B cell (primary cell): ENCODE measurements around the gene ATP6V0E2. TPM values are rescaled to one million over a fixed set of nuclear protein-coding genes. Genes with fewer than 3 reads are reported as not detected.

Experiments
- ATAC-seq: fragments of 200-7000 bp; cut with Tn5 transposase; one replicate; pipeline ENCODE4 v1.10.0; 2021; ENCODE audit warnings: low read depth, mild to moderate bottlenecking, moderate number of reproducible peaks, moderate library complexity
- CTCF ChIA-PET: fragments of 350-600 bp; sonication (Branson Sonifier 250); formaldehyde crosslinking; loops from one replicate; lab custom pipeline; 2021; ENCODE audit warnings: antibody characterized with exemption, inconsistent platforms; lab: Charles Lee
- POLR2A ChIA-PET: fragments of 350-600 bp; sonication (Branson Sonifier 250); formaldehyde crosslinking; loops from one replicate; lab custom pipeline; 2021; ENCODE audit warnings: antibody characterized with exemption; lab: Charles Lee
- DNase-seq: peaks from one replicate; pipeline ENCODE4 v3.0.0; 2013
- H2AFZ ChIP-seq: 2 replicates; pipeline ENCODE4 v1.6.1; 2012; ENCODE audit warnings: mild to moderate bottlenecking, low read depth, low read length; ENCODE audit not compliant: insufficient read depth, poor library complexity, severe bottlenecking
- H3K27ac ChIP-seq, 2 donors: 1 replicate in 1 of 2; 2 replicates in 1 of 2; pipeline ENCODE4 v1.5.1; 2012 to 2013; ENCODE audit warnings: low read length in 2 of 2, mild to moderate bottlenecking in 2 of 2, moderate library complexity in 1 of 2
- H3K27me3 ChIP-seq, 4 experiments: fragments of 200-600 bp in 1 of 4; sonication (generic) in 1 of 4; replicated peaks in 1 of 4; 1 replicate in 2 of 4; 2 replicates in 2 of 4; pipeline versions ENCODE4 v1.6.1 to v1.7.0; 2013 to 2016; ENCODE audit warnings: low read length in 3 of 4, mild to moderate bottlenecking in 2 of 4, mixed read lengths in 1 of 4, moderate library complexity in 1 of 4; ENCODE audit not compliant: insufficient read depth in 4 of 4, control insufficient read depth in 3 of 4; ENCODE audit errors: control extremely low read depth in 1 of 4
- H3K36me3 ChIP-seq, 2 experiments: replicated peaks in 1 of 2; 1 replicate in 1 of 2; 2 replicates in 1 of 2; pipeline versions ENCODE4 v1.6.1 to v1.7.1; 2013; ENCODE audit warnings: low read length in 1 of 2; ENCODE audit not compliant: insufficient read depth in 2 of 2, control insufficient read depth in 1 of 2; ENCODE audit errors: control extremely low read depth in 1 of 2, extremely low read depth in 1 of 2
- H3K4me1 ChIP-seq, 2 donors: fragments of 200-600 bp in 1 of 2; sonication (generic) in 1 of 2; 1 replicate in 1 of 2; 2 replicates in 1 of 2; pipeline versions ENCODE4 v1.5.1 to v1.6.1; 2013 to 2017; ENCODE audit warnings: low read length in 2 of 2; ENCODE audit not compliant: control insufficient read depth in 2 of 2, insufficient read depth in 2 of 2
- H3K4me2 ChIP-seq: replicated peaks from 2 replicates; pipeline ENCODE3; 2012; ENCODE audit warnings: mild to moderate bottlenecking, low read depth, low read length; ENCODE audit not compliant: poor library complexity, severe bottlenecking
- H3K4me3 ChIP-seq, 5 experiments: fragments of 200-600 bp in 1 of 5; sonication (generic) in 1 of 5; 1 replicate in 3 of 5; 2 replicates in 2 of 5; pipeline versions ENCODE4 v1.5.1 to v1.7.0; 2011 to 2016; ENCODE audit warnings: low read length in 4 of 5, mild to moderate bottlenecking in 4 of 5, low read depth in 2 of 5, control low read depth in 1 of 5, moderate library complexity in 1 of 5; ENCODE audit not compliant: insufficient read depth in 1 of 5; ENCODE audit errors: control extremely low read depth in 1 of 5, extremely low read depth in 1 of 5
- H3K79me2 ChIP-seq: fragments of 200-600 bp; sonication (generic); one replicate; pipeline ENCODE4 v1.6.0; 2016; ENCODE audit warnings: low read length; ENCODE audit not compliant: control insufficient read depth, insufficient read depth
- H3K9ac ChIP-seq: fragments of 200-600 bp; sonication (generic); 2 replicates; pipeline ENCODE4 v1.6.1; 2017; ENCODE audit warnings: mild to moderate bottlenecking, low read length, moderate library complexity
- H3K9me3 ChIP-seq, 3 donors: one replicate each; pipeline versions ENCODE4 v1.6.1 to v1.7.1; 2013; ENCODE audit warnings: low read length in 2 of 3; ENCODE audit not compliant: control insufficient read depth in 2 of 3, insufficient read depth in 1 of 3; ENCODE audit errors: control extremely low read depth in 1 of 3
- H4K20me1 ChIP-seq: 2 replicates; pipeline ENCODE4 v1.6.0; 2012; ENCODE audit warnings: mild to moderate bottlenecking, low read length; ENCODE audit not compliant: insufficient read depth, control insufficient read depth, poor library complexity, severe bottlenecking
- H3K27ac Mint-ChIP-seq: one replicate; pipeline ENCODE4 v1.8.0; 2021; ENCODE audit warnings: mixed read lengths
- H3K27me3 Mint-ChIP-seq: one replicate; pipeline ENCODE4 v1.8.0; 2021; ENCODE audit warnings: mixed read lengths
- H3K4me1 Mint-ChIP-seq: one replicate; pipeline ENCODE4 v1.8.0; 2021; ENCODE audit warnings: mixed read lengths
- H3K4me3 Mint-ChIP-seq: one replicate; pipeline ENCODE4 v1.8.0; 2021; ENCODE audit warnings: mixed read lengths
- H3K9me3 Mint-ChIP-seq: one replicate; pipeline ENCODE4 v1.8.0; 2022; ENCODE audit warnings: mixed read lengths; ENCODE audit not compliant: insufficient read depth
- CTCF ChIP-seq: fragments of 200-600 bp; IDR thresholded peaks from one replicate; pipeline ENCODE4 v1.8.0; 2022; ENCODE audit warnings: antibody characterized with exemption, mild to moderate bottlenecking
- EZH2 ChIP-seq: IDR thresholded peaks from 2 replicates; pipeline ENCODE4 v1.6.1; 2012; ENCODE audit warnings: borderline replicate concordance, low read depth, mild to moderate bottlenecking, moderate library complexity, low read length; ENCODE audit not compliant: insufficient read depth, poor library complexity, severe bottlenecking
- WGBS: methylation state at CpG from one replicate; pipeline ENCODE4 v1.1.5; 2013; ENCODE audit warnings: missing lambda C conversion rate; ENCODE audit not compliant: insufficient coverage; 5-methylcytosine and 5-hydroxymethylcytosine counted together
- intact Hi-C: fragments of 100-400 bp; cut with micrococcal nuclease; formaldehyde crosslinking; loops from one replicate; pipeline ENCODE4 v1.10.0; 2022
- polyA plus RNA-seq: library from polyadenylated mRNA; depleted of rRNA; stranded (reverse); fragments of >200 nt; gene quantifications from 2 replicates; pipeline ENCODE4 v1.2.3, GENCODE V29; 2012
- total RNA-seq, 2 donors: library from RNA; stranded (reverse); fragments of 120-200 nt in 1 of 2; gene quantifications; 1 replicate in 1 of 2; 2 replicates in 1 of 2; pipeline versions ENCODE4 v1.2.3 to v1.2.4, GENCODE V29; 2013 to 2022

Gene ATP6V0E2
- total and polyA plus RNA-seq, 2 donors (not counting 1 experiment from before 2014, with no cell fraction given) = 13.5 to 49.6 TPM

- no peaks in the 10 kb centered on the region for H4K20me1 ChIP-seq
- H3K4me1 Mint-ChIP-seq = peaks cover 29% of the 10 kb centered on the region
- 98% methylated on average over 4 of the region's 4 CpGs for WGBS
- no peaks in the 10 kb centered on the region for H3K27me3 ChIP-seq
- H2AFZ ChIP-seq = no peak overlapping the region
- H3K9ac ChIP-seq = no peak overlapping the region
- H3K9me3 Mint-ChIP-seq = no peaks in the 10 kb centered on the region
- intact Hi-C loops = loop anchor here (10.0 kb wide), 1 partner anchor 381 kb away; the partner anchor contains the start of gene ZNF746
- no peak for ATAC-seq
- H3K4me3 Mint-ChIP-seq = peak overlapping the region; percentile 90
- CTCF ChIA-PET = no interaction called here
- no peak overlapping the region for H3K4me2 ChIP-seq
- H3K9me3 ChIP-seq = no peaks in the 10 kb centered on the region
- no peak overlapping the region for H3K27ac ChIP-seq
- DNase-seq = no peak
- H3K36me3 ChIP-seq = peaks cover 0 to 10% of the 10 kb centered on the region in 2 experiments
- H3K27me3 Mint-ChIP-seq = no peaks in the 10 kb centered on the region
- no peak for TF ChIP-seq EZH2
- TF ChIP-seq CTCF = no peak
- peak overlapping the region; percentile 46 for H3K27ac Mint-ChIP-seq
- no peak overlapping the region for H3K4me3 ChIP-seq
- POLR2A ChIA-PET = no interaction called here
- H3K79me2 ChIP-seq = peaks cover 12% of the 10 kb centered on the region
- peaks cover 19 to 20% of the 10 kb centered on the region in 2 donors for H3K4me1 ChIP-seq
Measured at GRCh38 chr7:149875396-149875795, 1.6 kb downstream of the ATP6V0E2 start.

- Histone ChIP-seq H3K9ac (no peak overlapping the region), H3K27ac (no peak overlapping the region), H2AFZ (no peak overlapping the region), H3K4me1 (peaks cover 10 to 12% of the 10 kb centered on the region in 2 donors), H3K27me3 (no peaks in the 10 kb centered on the region), H4K20me1 (no peaks in the 10 kb centered on the region), H3K9me3 (no peaks in the 10 kb centered on the region), H3K4me2 (no peak overlapping the region), H3K36me3 (peaks cover 0 to 10% of the 10 kb centered on the region in 2 experiments), H3K79me2 (peaks cover 12% of the 10 kb centered on the region), H3K4me3 (no peak overlapping the region)
- ATAC-seq (no peak), DNase-seq (peak; percentile 2)
- WGBS = 92% methylated on average over 16 of the region's 16 CpGs
- ChIA-PET POLR2A (no interaction called here), CTCF (no interaction called here)
- H3K4me1 Mint-ChIP-seq = peaks cover 21% of the 10 kb centered on the region
- no peaks in the 10 kb centered on the region for H3K27me3 Mint-ChIP-seq
- no peaks in the 10 kb centered on the region for H3K9me3 Mint-ChIP-seq
- no peak overlapping the region for H3K4me3 Mint-ChIP-seq
- no peak for TF ChIP-seq CTCF
- no peak for TF ChIP-seq EZH2
- H3K27ac Mint-ChIP-seq = no peak overlapping the region
- intact Hi-C loops = loop anchor here (10.0 kb wide), 1 partner anchor 383 kb away; the partner anchor contains the start of gene ZNF746
Measured at GRCh38 chr7:149877890-149878522, 4.2 kb downstream of the ATP6V0E2 start.
